DMS114 treated with DMSO at 0.1 percent for 48 hours (cell line): Measurements from ENCODE around the gene S100A13.
"Not testable (repeated sequence)": the region's sequence is repeated elsewhere in the genome, so short reads cannot be mapped to it uniquely, and the experiment has no call there.

ENCODE experiments used
- DNase-seq: peaks from one replicate; lab custom pipeline; 2025; ENCODE audit not compliant: unreplicated experiment; lab: John Stamatoyannopoulos, UW

S100A13 gene

GRCh38 chr1:153608742-153609584, 18.3 kb downstream of the S100A13 start:
- no peak for DNase-seq

GRCh38 chr1:153608089-153608682, 19.1 kb downstream of the S100A13 start:
- no peak for DNase-seq

- no peak for DNase-seq
These were observed 19.9 kb downstream of the S100A13 start for GRCh38 chr1:153607381-153607780.

GRCh38 chr1:153606194-153606593, 21.1 kb downstream of the S100A13 start:
- no peak for DNase-seq

- DNase-seq = no peak
These were observed 24.6 kb downstream of the S100A13 start for GRCh38 chr1:153602749-153603148.

- DNase-seq = no peak
These were observed 27.5 kb downstream of the S100A13 start for GRCh38 chr1:153599847-153600246.

- DNase-seq = no peak
These were observed 28.8 kb downstream of the S100A13 start for GRCh38 chr1:153598309-153599172.

- DNase-seq = no peak
These were observed 30.1 kb downstream of the S100A13 start for GRCh38 chr1:153597206-153597605.

- no peak for DNase-seq
These were observed 34.6 kb downstream of the S100A13 start for GRCh38 chr1:153592748-153593147.

GRCh38 chr1:153588482-153588881, 38.8 kb downstream of the S100A13 start:
- DNase-seq = no peak

- DNase-seq = not testable (repeated sequence)
These were observed 39.3 kb downstream of the S100A13 start for GRCh38 chr1:153588033-153588432.

- no peak for DNase-seq
These were observed 40.0 kb downstream of the S100A13 start for GRCh38 chr1:153587314-153587713.

- no peak for DNase-seq
These were observed 41.0 kb downstream of the S100A13 start for GRCh38 chr1:153586347-153586746.

GRCh38 chr1:153585006-153585405, 42.3 kb downstream of the S100A13 start:
- no peak for DNase-seq

GRCh38 chr1:153583976-153584375, 43.3 kb downstream of the S100A13 start:
- no peak for DNase-seq

GRCh38 chr1:153583514-153583913, 43.8 kb downstream of the S100A13 start:
- not testable (repeated sequence) for DNase-seq

GRCh38 chr1:153582836-153583235, 44.5 kb downstream of the S100A13 start:
- DNase-seq = not testable (repeated sequence)

- no peak for DNase-seq
These were observed 48.4 kb downstream of the S100A13 start for GRCh38 chr1:153578936-153579335.

GRCh38 chr1:153578490-153578889, 48.8 kb downstream of the S100A13 start:
- no peak for DNase-seq

GRCh38 chr1:153577624-153578051, 49.7 kb downstream of the S100A13 start:
- no peak for DNase-seq

- no peak for DNase-seq
These were observed 50.2 kb downstream of the S100A13 start for GRCh38 chr1:153577138-153577537.
